SW480 (cell line): Measurements from ENCODE around the gene CEMIP.

ENCODE experiments used
- DNase-seq: peaks from one replicate; pipeline ENCODE4 v3.0.0-alpha.2; 2016; ENCODE audit warnings: low spot score

CEMIP gene

DNA sequence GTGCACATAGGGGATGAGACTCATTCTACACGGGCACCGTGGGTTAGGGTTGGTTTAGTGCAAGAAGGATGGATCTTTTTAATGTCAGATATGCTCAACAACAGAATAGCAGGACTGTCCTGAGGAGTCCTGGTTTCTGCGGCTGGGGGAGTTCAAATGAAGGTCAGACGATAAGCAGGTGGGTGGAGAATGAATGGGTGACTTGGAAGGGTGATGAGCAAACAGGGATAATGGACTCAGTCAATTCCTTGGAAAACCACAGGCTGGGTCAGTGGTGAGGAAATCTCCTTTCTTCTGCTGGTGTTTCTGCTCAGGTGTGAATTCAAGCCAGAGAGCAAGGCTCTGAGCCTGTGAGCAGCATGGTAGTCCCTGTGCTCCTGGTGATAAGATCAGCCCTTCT is 150.5 kb downstream of the CEMIP start:
- DNase-seq: no peak

- DNase-seq: no peak
Measured at GRCh38 chr15:80931191-80931590, 152.0 kb downstream of the CEMIP start.

- no peak for DNase-seq
Measured at GRCh38 chr15:80931721-80932512, 152.7 kb downstream of the CEMIP start.

- DNase-seq: no peak
Measured at GRCh38 chr15:80932513-80932815, 153.3 kb downstream of the CEMIP start.

DNA sequence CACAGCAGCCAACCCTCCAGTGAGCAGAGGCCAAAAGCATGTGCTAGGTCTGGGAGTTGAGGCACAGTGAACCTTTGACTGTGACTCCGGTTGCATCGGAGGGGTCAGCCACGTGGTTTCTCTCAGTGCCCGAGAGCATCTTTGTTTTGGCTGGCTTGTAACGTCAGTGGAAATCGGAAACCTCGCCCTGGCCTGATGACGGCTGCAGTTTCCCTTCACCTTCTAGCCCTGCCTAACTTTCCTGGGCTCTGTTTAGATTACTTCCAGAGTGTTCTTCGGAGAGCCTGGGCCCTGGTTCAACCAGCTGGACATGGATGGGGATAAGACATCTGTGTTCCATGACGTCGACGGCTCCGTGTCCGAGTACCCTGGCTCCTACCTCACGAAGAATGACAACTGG is 153.8 kb downstream of the CEMIP start:
- no peak for DNase-seq

DNA sequence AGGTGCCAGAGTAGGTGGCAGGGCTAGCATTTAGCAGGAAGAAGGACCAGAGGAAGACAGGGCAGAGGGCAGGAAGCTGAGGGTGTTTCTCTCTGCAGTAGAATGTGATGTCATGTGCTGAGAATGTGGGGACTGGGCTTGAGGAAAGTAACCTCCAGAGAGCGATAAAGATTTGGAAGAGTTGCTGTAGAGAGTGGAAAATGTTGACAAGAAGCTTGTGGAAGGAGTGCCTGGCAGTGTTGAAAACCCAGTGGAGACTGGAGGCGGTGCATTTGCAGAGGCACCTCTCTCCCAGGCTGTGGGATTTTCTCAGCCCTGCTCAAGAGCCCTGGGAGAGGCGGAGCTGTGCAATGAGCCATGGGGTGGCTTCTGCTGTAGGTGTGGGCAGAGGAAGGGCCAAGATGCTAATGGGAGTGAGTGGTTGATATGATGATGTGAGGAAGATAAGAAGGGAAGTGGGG is 155.6 kb downstream of the CEMIP start:
- peak; percentile 6 for DNase-seq

DNA sequence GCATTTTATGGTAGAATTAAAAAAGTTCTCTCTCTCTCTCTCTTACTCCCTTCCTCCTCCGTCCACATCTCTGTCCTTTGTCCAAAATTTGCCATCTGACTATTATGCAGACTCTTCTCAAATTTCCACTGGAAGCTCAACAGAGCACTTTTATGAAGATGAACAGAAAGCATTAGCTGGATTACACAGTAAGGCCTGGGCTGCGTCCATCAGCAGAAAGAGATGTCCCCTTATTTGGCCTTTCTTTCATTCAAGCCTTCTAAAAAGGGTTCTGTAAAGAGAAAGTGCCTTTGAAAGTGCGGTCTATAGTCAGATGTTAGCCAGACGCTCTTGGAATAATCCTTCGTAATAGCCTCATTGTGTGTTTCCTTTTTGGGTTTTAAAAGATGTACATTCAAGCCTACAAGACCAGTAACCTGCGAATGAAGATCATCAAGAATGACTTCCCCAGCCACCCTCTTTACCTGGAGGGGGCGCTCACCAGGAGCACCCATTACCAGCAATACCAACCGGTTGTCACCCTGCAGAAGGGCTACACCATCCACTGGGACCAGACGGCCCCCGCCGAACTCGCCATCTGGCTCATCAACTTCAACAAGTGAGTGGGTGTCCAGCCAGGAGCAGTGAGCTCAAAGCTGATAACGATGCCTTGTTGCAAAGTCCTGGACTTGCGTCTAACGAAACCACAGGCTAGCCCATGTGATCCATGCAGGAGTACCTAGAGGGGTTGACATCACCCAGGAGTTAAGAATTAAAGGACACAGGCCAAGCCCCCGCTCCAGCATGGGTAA is 157.3 kb downstream of the CEMIP start:
- DNase-seq: no peak

GRCh38 chr15:80937718-80938117 is 158.5 kb downstream of the CEMIP start:
- no peak for DNase-seq

- no peak for DNase-seq
Measured at GRCh38 chr15:80939216-80939615, 160.0 kb downstream of the CEMIP start.

DNA sequence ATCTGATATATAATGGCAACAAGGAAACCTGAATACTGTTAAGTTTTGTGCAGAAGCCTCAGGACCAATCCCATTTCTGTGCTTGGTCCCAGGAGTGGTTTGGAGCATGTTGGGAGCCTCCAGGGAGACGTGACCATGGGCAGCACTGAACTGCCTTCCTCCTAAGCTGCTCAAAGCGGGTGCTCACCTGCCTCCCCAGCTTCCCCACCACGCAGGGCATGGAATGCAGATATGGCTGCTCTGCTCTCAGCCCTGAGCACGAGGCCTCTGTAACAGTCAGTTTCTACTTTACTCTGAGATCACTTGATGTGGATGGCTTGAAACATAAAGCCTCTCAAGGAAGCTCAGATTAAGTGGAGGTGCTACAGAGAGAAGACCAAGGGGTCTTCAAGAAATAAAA is 161.2 kb downstream of the CEMIP start:
- DNase-seq: no peak

GRCh38 chr15:80940851-80941250 is 161.7 kb downstream of the CEMIP start:
- no peak for DNase-seq

GRCh38 chr15:80942266-80942665 is 163.1 kb downstream of the CEMIP start:
- DNase-seq: no peak

DNA sequence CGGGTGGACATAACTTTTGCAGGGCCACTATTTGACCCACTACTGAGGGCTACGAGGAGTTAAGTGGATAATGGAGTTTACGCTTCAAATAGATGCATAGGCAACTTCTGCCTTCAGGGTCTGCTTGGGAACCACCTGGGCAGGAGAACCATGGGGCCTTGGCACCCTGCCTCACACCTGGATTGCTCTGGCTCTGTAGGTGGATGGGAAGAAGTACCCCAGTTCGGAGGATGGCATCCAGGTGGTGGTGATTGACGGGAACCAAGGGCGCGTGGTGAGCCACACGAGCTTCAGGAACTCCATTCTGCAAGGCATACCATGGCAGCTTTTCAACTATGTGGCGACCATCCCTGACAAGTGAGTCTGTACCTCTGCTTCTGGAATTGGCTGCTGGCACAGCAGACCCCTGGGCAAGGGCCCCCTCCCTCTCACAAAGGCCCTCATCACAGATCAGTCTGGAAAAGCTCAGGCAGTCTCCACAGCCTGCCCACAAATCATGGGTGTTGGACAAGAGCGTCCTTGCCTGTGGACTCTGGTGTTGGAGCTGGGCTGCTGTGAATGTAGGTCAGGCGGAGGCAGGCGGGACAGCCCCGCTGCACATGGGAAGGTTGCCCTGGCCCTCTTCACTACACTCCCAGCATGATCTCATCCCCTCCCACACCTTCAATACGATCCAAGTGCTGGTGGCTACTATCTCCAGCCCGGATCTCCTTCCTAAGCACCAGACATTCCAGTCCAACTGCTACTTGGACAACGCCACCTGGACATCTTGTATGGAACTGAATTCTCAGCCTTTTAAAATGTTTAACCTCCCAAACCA is 163.8 kb downstream of the CEMIP start:
- DNase-seq: no peak

GRCh38 chr15:80944818-80945217 is 165.6 kb downstream of the CEMIP start:
- no peak for DNase-seq

GRCh38 chr15:80945605-80946004 is 166.4 kb downstream of the CEMIP start:
- DNase-seq: no peak

GRCh38 chr15:80946576-80946975 is 167.4 kb downstream of the CEMIP start:
- DNase-seq: no peak

DNA sequence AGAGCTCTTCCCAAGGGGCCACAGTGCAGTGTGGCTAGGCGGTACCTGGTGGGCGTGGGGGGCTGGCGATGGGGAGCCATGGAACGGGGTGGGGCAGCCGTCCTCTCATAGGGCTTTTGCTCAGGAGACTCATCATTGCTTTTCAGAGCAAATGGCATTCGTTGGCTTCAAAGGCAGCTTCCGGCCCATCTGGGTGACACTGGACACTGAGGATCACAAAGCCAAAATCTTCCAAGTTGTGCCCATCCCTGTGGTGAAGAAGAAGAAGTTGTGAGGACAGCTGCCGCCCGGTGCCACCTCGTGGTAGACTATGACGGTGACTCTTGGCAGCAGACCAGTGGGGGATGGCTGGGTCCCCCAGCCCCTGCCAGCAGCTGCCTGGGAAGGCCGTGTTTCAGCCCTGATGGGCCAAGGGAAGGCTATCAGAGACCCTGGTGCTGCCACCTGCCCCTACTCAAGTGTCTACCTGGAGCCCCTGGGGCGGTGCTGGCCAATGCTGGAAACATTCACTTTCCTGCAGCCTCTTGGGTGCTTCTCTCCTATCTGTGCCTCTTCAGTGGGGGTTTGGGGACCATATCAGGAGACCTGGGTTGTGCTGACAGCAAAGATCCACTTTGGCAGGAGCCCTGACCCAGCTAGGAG is 169.6 kb downstream of the CEMIP start:
- no peak for DNase-seq

DNA sequence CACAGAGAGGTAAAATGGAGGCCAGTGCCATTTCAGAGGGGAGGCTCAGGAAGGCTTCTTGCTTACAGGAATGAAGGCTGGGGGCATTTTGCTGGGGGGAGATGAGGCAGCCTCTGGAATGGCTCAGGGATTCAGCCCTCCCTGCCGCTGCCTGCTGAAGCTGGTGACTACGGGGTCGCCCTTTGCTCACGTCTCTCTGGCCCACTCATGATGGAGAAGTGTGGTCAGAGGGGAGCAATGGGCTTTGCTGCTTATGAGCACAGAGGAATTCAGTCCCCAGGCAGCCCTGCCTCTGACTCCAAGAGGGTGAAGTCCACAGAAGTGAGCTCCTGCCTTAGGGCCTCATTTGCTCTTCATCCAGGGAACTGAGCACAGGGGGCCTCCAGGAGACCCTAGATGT is 170.6 kb downstream of the CEMIP start:
- DNase-seq: no peak

DNA sequence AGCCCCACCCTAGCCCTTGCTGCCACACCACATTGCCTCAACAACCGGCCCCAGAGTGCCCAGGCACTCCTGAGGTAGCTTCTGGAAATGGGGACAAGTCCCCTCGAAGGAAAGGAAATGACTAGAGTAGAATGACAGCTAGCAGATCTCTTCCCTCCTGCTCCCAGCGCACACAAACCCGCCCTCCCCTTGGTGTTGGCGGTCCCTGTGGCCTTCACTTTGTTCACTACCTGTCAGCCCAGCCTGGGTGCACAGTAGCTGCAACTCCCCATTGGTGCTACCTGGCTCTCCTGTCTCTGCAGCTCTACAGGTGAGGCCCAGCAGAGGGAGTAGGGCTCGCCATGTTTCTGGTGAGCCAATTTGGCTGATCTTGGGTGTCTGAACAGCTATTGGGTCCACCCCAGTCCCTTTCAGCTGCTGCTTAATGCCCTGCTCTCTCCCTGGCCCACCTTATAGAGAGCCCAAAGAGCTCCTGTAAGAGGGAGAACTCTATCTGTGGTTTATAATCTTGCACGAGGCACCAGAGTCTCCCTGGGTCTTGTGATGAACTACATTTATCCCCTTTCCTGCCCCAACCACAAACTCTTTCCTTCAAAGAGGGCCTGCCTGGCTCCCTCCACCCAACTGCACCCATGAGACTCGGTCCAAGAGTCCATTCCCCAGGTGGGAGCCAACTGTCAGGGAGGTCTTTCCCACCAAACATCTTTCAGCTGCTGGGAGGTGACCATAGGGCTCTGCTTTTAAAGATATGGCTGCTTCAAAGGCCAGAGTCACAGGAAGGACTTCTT is 171.3 kb downstream of the CEMIP start:
- DNase-seq: no peak

DNA sequence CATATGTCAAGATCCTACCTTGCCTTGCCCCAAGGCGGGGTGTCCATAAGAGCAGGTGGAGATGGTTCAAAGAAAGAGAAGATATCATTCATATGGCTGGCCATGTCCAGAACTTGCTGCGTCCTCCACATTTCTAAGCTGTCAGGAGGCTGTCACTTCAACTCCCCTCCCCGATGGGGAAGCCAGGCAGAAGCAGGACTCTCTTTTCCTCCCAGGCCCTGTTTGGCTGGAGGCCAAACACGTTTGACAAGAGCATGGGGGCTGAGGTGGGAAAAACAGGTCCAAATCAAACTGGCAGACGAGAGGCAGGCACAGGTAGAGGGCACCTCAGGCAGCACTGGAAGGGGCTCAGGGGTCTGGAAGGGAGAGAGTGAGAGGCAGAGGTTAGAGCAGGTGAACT is 172.8 kb downstream of the CEMIP start:
- no peak for DNase-seq
